Tibial nerve (tissue), 4 donors: ENCODE data around the gene SLX4IP. TPM values are rescaled to one million over a fixed set of nuclear protein-coding genes. Genes with fewer than 3 reads are reported as not detected.

Source experiments
- DNase-seq, 2 donors: peaks; one replicate each; pipeline ENCODE4 v3.0.0-alpha.2; 2019; ENCODE audit warnings: low spot score in 2 of 2
- H3K27ac ChIP-seq, 4 donors: fragments of 200-600 bp; sonication (generic) in 3 of 4; one replicate each; pipeline ENCODE4 v1.5.1; 2017 to 2019; ENCODE audit warnings: mild to moderate bottlenecking in 1 of 4
- H3K27me3 ChIP-seq, 2 donors: fragments of 200-600 bp; sonication (generic) in 1 of 2; one replicate each; pipeline versions ENCODE4 v1.5.1 to v1.6.0; 2017 to 2019
- H3K36me3 ChIP-seq, 3 donors: fragments of 200-600 bp; sonication (generic); one replicate each; pipeline ENCODE4 v1.5.1; 2018 to 2019
- H3K4me1 ChIP-seq, 4 donors: fragments of 200-600 bp; sonication (generic) in 3 of 4; one replicate each; pipeline ENCODE4 v1.5.1; 2017 to 2019
- H3K4me3 ChIP-seq, 4 donors: fragments of 200-600 bp; sonication (generic) in 3 of 4; one replicate each; pipeline ENCODE4 v1.5.1; 2017 to 2019; ENCODE audit warnings: mild to moderate bottlenecking in 1 of 4, moderate library complexity in 1 of 4
- H3K9me3 ChIP-seq, 4 donors: fragments of 200-600 bp; sonication (generic) in 3 of 4; one replicate each; pipeline ENCODE4 v1.5.1; 2017 to 2019
- CTCF ChIP-seq, 5 experiments: fragments of 200-600 bp in 3 of 5; fragments of 450-650 bp in 2 of 5; sonication (generic) in 3 of 5; IDR thresholded peaks; one replicate each; pipeline ENCODE4 v1.5.1; 2016 to 2019; ENCODE audit warnings: antibody characterized with exemption in 5 of 5, mild to moderate bottlenecking in 3 of 5, moderate library complexity in 2 of 5
- EP300 ChIP-seq, 2 donors: sonication (generic); formaldehyde crosslinking; IDR thresholded peaks; one replicate each; pipeline ENCODE4 v1.6.1; 2017; ENCODE audit warnings: antibody characterized with exemption in 2 of 2, mild to moderate bottlenecking in 1 of 2
- POLR2A ChIP-seq, 2 donors: fragments of 450-650 bp; IDR thresholded peaks; one replicate each; pipeline ENCODE4 v1.6.1; 2017; ENCODE audit warnings: antibody characterized with exemption in 2 of 2, mild to moderate bottlenecking in 2 of 2, moderate library complexity in 2 of 2
- WGBS, 2 donors: methylation state at CpG; one replicate each; pipeline ENCODE4 v1.1.5; 2018; 5-methylcytosine and 5-hydroxymethylcytosine counted together
- total RNA-seq, 4 donors: library from RNA; depleted of rRNA; stranded (reverse); fragments of >200 nt; gene quantifications; one replicate each; pipeline ENCODE4 v1.1.0, GENCODE V29; 2016

The SLX4IP gene
- total RNA-seq, 4 donors from 2014 or later: 3.3 to 5.7 (median 3.5) TPM

- TF ChIP-seq CTCF (IDR thresholded peaks at IDR 0.05) (no peak), POLR2A (IDR thresholded peaks at IDR 0.05) (no peak), EP300 (IDR thresholded peaks at IDR 0.05) (no peak)
- Histone ChIP-seq H3K4me3 (no peak overlapping the region), H3K27me3 (no peaks in the 10 kb centered on the region), H3K4me1 (peaks cover 0 to 9% (median 0%) of the 10 kb centered on the region in 4 donors), H3K36me3 (peaks cover 0 to 18% (median 0%) of the 10 kb centered on the region in 3 donors), H3K27ac (no peak overlapping the region), H3K9me3 (peaks cover 0 to 9% (median 0%) of the 10 kb centered on the region in 4 donors)
- 89 to 98% methylated on average over 2 of the region's 2 CpGs for WGBS, 2 donors
- no peak for DNase-seq
Measured at GRCh38 chr20:10461495-10461894, 26.4 kb downstream of the SLX4IP start.

GRCh38 chr20:10462516-10462915 lies 27.4 kb downstream of the SLX4IP start:
- Histone ChIP-seq H3K27me3 (no peaks in the 10 kb centered on the region), H3K27ac (no peak overlapping the region), H3K4me3 (no peak overlapping the region), H3K4me1 (peaks cover 0 to 19% (median 3%) of the 10 kb centered on the region in 4 donors), H3K9me3 (peaks cover 0 to 4% (median 0%) of the 10 kb centered on the region in 4 donors), H3K36me3 (peaks cover 0 to 18% (median 0%) of the 10 kb centered on the region in 3 donors)
- DNase-seq: no peak
- TF ChIP-seq EP300 (IDR thresholded peaks at IDR 0.05) (no peak), CTCF (IDR thresholded peaks at IDR 0.05) (no peak), POLR2A (IDR thresholded peaks at IDR 0.05) (no peak)

- DNase-seq: no peak
- Histone ChIP-seq H3K27me3 (no peaks in the 10 kb centered on the region), H3K4me3 (no peak overlapping the region), H3K9me3 (no peaks in the 10 kb centered on the region), H3K27ac (no peak overlapping the region), H3K4me1 (peaks cover 0 to 30% (median 5%) of the 10 kb centered on the region in 4 donors), H3K36me3 (peaks cover 0 to 10% (median 0%) of the 10 kb centered on the region in 3 donors)
- 89 to 96% methylated on average over 2 of the region's 2 CpGs for WGBS, 2 donors
- TF ChIP-seq POLR2A (IDR thresholded peaks at IDR 0.05) (no peak), EP300 (IDR thresholded peaks at IDR 0.05) (no peak), CTCF (IDR thresholded peaks at IDR 0.05) (no peak)
Measured at GRCh38 chr20:10463622-10464021, 28.5 kb downstream of the SLX4IP start.

- no peak overlapping the region for H3K27ac ChIP-seq
Measured at GRCh38 chr20:10465135-10465534, 30.0 kb downstream of the SLX4IP start.

GRCh38 chr20:10466325-10466724 lies 31.2 kb downstream of the SLX4IP start:
- Histone ChIP-seq H3K4me3 (no peak overlapping the region), H3K9me3 (peaks cover 0 to 2% (median 0%) of the 10 kb centered on the region in 4 donors), H3K27me3 (no peaks in the 10 kb centered on the region), H3K36me3 (peaks cover 0 to 5% (median 0%) of the 10 kb centered on the region in 3 donors), H3K27ac (peak overlapping the region in 2 of 4 donors; percentile 15 to 62), H3K4me1 (peaks cover 0 to 50% (median 5%) of the 10 kb centered on the region in 4 donors)
- TF ChIP-seq CTCF (IDR thresholded peaks at IDR 0.05) (no peak), POLR2A (IDR thresholded peaks at IDR 0.05) (no peak), EP300 (IDR thresholded peaks at IDR 0.05) (no peak)
- no peak for DNase-seq
- WGBS, 2 donors: 20 to 26% methylated on average over 4 of the region's 4 CpGs

More at GRCh38 chr20:10465135-10465534, 30.0 kb downstream of the SLX4IP start:
- H3K36me3 ChIP-seq: peaks cover 0 to 7% (median 0%) of the 10 kb centered on the region in 3 donors
- peaks cover 0 to 45% (median 5%) of the 10 kb centered on the region in 4 donors for H3K4me1 ChIP-seq
- no peak overlapping the region for H3K4me3 ChIP-seq
- TF ChIP-seq CTCF (IDR thresholded peaks at IDR 0.05) (no peak), EP300 (IDR thresholded peaks at IDR 0.05) (no peak), POLR2A (IDR thresholded peaks at IDR 0.05) (no peak)
- no peaks in the 10 kb centered on the region for H3K9me3 ChIP-seq
- 77 to 80% methylated on average over 3 of the region's 3 CpGs for WGBS, 2 donors
- no peaks in the 10 kb centered on the region for H3K27me3 ChIP-seq
- DNase-seq: no peak
